Measurements from ENCODE around the gene KIAA0753. TPM values are rescaled to one million over a fixed set of nuclear protein-coding genes. Genes with fewer than 3 reads are reported as not detected.

KIAA0753 gene
- total RNA-seq, 1 experiment from 2014 or later = 6.9 TPM

DNA sequence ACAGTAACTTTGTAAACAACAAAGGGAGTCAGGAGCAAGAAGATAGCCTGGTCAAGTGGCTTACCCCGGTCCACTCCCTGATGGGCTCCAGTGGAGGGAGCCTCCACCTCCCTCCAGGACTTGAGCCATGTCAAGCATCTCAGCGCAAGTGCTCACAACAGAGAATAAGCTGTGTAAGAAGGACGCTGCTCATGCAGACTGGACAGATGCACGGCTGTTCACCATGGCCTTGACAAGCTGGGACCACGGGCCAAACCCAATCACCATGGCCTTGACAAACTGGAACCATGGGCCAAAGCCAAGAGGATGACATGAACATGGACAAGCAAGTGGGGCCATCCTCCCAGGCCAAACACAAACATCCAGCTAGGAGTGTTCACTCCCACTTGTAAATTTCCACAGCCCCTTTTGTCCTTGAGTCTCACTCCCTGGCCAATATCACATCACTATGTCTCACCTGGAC lies 80.7 kb downstream of the KIAA0753 start:
- Histone ChIP-seq H3K79me2 (ENCODE audit: low read length) (0 out of 2 replicates have a peak, but pooled peaks cover 2% of the 10 kb centered on the region), H2AFZ (ENCODE audit: low read length) (no peak overlapping the region), H3K9ac (ENCODE audit: low read length) (no peak overlapping the region), H3K9me2 (replicated peaks; ENCODE audit: low read length) (no peaks in the 10 kb centered on the region), H3K9me3 (ENCODE audit: low read length) (no peaks in the 10 kb centered on the region), H3K36me3 (ENCODE audit: low read depth, low read length) (no peaks in the 10 kb centered on the region), H3K4me1 (ENCODE audit: insufficient read depth, low read length) (peaks cover 6% of the 10 kb centered on the region), H3K4me2 (ENCODE audit: low read length) (no peak overlapping the region), H3K27me3 (ENCODE audit: low read length) (no peaks in the 10 kb centered on the region), H3K27ac (ENCODE audit: low read length) (no peak overlapping the region), H4K20me1 (ENCODE audit: low read length) (no peaks in the 10 kb centered on the region), H3K4me3 (ENCODE audit: low read length) (no peak overlapping the region), H3F3A (ENCODE audit: low read length, unreplicated experiment) (no peaks in the 10 kb centered on the region)
- intact Hi-C loops (cut with micrococcal nuclease) = no loop called here
- CTCF ChIA-PET = interaction anchor here (0.9 kb wide), 1 partner anchor 87 kb away, joined by 4 read pairs; no protein-coding TSS in a partner anchor
- BruUV-seq (replicated peaks) = no TSS peak
- TF ChIP-seq, protein P1, sequence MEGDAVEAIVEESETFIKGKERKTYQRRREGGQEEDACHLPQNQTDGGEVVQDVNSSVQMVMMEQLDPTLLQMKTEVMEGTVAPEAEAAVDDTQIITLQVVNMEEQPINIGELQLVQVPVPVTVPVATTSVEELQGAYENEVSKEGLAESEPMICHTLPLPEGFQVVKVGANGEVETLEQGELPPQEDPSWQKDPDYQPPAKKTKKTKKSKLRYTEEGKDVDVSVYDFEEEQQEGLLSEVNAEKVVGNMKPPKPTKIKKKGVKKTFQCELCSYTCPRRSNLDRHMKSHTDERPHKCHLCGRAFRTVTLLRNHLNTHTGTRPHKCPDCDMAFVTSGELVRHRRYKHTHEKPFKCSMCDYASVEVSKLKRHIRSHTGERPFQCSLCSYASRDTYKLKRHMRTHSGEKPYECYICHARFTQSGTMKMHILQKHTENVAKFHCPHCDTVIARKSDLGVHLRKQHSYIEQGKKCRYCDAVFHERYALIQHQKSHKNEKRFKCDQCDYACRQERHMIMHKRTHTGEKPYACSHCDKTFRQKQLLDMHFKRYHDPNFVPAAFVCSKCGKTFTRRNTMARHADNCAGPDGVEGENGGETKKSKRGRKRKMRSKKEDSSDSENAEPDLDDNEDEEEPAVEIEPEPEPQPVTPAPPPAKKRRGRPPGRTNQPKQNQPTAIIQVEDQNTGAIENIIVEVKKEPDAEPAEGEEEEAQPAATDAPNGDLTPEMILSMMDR (conservative IDR thresholded peaks at IDR 0.05; ENCODE audit: low read depth, low read length) = no peak
- TF ChIP-seq EZH2 (IDR thresholded peaks at IDR 0.05; ENCODE audit: low read length, unreplicated experiment) = no peak
- no peak for TF ChIP-seq EZH2phosphoT487 (IDR thresholded peaks at IDR 0.05; ENCODE audit: borderline replicate concordance, low read length)
- POLR2A ChIA-PET (ENCODE audit: unreplicated experiment) = no interaction called here
- DNase-seq = no peak
- no peak for ATAC-seq

DNA sequence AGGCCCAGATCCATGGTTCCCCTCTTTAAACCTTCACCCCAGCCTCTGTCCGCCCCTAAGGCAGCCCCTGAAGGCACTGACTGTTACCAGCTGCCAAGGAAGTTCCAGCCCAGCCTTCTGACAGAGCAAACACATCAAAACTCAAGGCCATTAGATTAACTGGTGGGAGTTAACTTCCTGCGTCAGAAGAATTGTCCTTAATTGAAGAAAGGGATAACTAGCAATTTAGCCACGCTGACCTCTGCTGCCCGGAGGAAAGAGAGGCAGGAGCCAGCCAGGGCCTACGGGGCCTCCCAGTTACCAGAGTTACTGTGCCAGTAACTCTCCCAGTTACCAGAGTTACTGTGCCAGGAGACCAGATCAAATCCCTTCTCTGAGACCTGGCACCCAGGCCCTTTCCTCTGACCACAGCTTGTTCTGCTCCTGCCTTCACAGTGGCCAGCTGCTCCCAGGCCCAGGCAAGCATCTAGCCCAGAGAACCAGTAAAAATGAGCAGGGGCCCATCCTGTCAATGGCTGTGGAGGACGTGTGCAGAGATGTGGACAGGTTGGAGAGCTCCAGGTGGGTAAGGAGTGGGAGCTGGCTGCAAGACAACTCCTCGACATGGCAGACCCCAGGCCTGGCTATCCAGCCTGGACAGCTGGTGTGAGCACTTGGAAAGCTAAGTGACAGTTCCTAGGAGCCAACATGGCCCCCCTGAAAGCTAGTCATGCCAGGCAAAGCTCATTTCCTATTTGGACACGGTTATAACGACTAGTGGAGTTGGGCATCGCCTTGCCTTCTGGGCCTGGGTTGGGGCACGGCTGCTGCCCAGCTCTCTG lies 81.4 kb downstream of the KIAA0753 start:
- Histone ChIP-seq H3K27ac (ENCODE audit: low read length) (no peak overlapping the region), H3K4me1 (ENCODE audit: insufficient read depth, low read length) (peaks cover 12% of the 10 kb centered on the region), H2AFZ (ENCODE audit: low read length) (no peak overlapping the region), H3K27me3 (ENCODE audit: low read length) (no peaks in the 10 kb centered on the region), H3K9me2 (replicated peaks; ENCODE audit: low read length) (no peaks in the 10 kb centered on the region), H3K36me3 (ENCODE audit: low read depth, low read length) (no peaks in the 10 kb centered on the region), H3K9ac (ENCODE audit: low read length) (no peak overlapping the region), H3K4me2 (ENCODE audit: low read length) (no peak overlapping the region), H3K79me2 (ENCODE audit: low read length) (0 out of 2 replicates have a peak, but pooled peaks cover 8% of the 10 kb centered on the region), H4K20me1 (ENCODE audit: low read length) (no peaks in the 10 kb centered on the region), H3K9me3 (ENCODE audit: low read length) (no peaks in the 10 kb centered on the region), H3F3A (ENCODE audit: low read length, unreplicated experiment) (no peaks in the 10 kb centered on the region), H3K4me3 (ENCODE audit: low read length) (no peak overlapping the region)
- no TSS peak for BruUV-seq (replicated peaks)
- no peak for ATAC-seq
- ChIA-PET POLR2A (ENCODE audit: unreplicated experiment) (no interaction called here), CTCF (interaction anchor here (0.9 kb wide), 1 partner anchor 86 kb away, joined by 4 read pairs; no protein-coding TSS in a partner anchor)
- intact Hi-C loops (cut with micrococcal nuclease) = no loop called here
- no peak for DNase-seq
- TF ChIP-seq, protein P1 (conservative IDR thresholded peaks at IDR 0.05; ENCODE audit: low read depth, low read length) = peak; percentile 21; the same call in 1 of the 2 replicates
- TF ChIP-seq EZH2 (IDR thresholded peaks at IDR 0.05; ENCODE audit: low read length, unreplicated experiment) (no peak), EZH2phosphoT487 (IDR thresholded peaks at IDR 0.05; ENCODE audit: borderline replicate concordance, low read length) (no peak)

DNA sequence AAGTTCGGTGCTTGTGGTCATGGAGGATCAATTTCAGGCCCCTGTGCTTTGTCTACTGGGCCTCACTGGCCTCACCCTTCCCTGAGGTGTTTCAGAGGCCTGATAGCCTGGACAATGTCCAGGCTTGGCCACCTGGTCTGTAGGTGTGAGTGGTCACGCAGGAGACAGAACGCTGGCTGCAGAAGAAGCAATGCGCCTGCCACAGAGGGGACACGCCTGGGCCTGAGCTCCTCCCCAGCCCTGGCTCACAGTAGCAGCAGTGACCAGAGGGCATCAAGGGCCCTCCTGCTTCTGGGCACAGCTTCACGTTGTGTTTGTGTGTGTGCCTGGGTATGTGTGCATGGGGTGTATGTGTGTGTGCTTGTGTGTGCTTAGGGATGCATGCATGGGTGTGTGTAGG lies 82.2 kb downstream of the KIAA0753 start:
- TF ChIP-seq EZH2 (IDR thresholded peaks at IDR 0.05; ENCODE audit: low read length, unreplicated experiment) = no peak
- no peak for TF ChIP-seq EZH2phosphoT487 (IDR thresholded peaks at IDR 0.05; ENCODE audit: borderline replicate concordance, low read length)
- TF ChIP-seq, protein P1 (conservative IDR thresholded peaks at IDR 0.05; ENCODE audit: low read depth, low read length) = no peak
- no peaks in the 10 kb centered on the region for H3K27me3 ChIP-seq (ENCODE audit: low read length)
- H3K4me2 ChIP-seq (ENCODE audit: low read length) = no peak overlapping the region
- ChIA-PET POLR2A (ENCODE audit: unreplicated experiment) (no interaction called here), CTCF (interaction anchor here (0.6 kb wide), 1 partner anchor 119 kb away, joined by 3 read pairs; no protein-coding TSS in a partner anchor)
- no peak overlapping the region for H2AFZ ChIP-seq (ENCODE audit: low read length)
- H3K27ac ChIP-seq (ENCODE audit: low read length) = no peak overlapping the region
- no peak for ATAC-seq
- no peak for DNase-seq
- H3K4me3 ChIP-seq (ENCODE audit: low read length) = no peak overlapping the region
- no peaks in the 10 kb centered on the region for H4K20me1 ChIP-seq (ENCODE audit: low read length)
- intact Hi-C loops (cut with micrococcal nuclease) = no loop called here
- H3F3A ChIP-seq (ENCODE audit: low read length, unreplicated experiment) = no peaks in the 10 kb centered on the region
- no TSS peak for BruUV-seq (replicated peaks)
- H3K36me3 ChIP-seq (ENCODE audit: low read depth, low read length) = no peaks in the 10 kb centered on the region
- H3K9ac ChIP-seq (ENCODE audit: low read length) = no peak overlapping the region
- H3K9me3 ChIP-seq (ENCODE audit: low read length) = no peaks in the 10 kb centered on the region
- H3K4me1 ChIP-seq (ENCODE audit: insufficient read depth, low read length) = peaks cover 18% of the 10 kb centered on the region
- H3K79me2 ChIP-seq (ENCODE audit: low read length) = peaks cover 13% of the 10 kb centered on the region; the same call in 1 of the 2 replicates
- no peaks in the 10 kb centered on the region for H3K9me2 ChIP-seq (replicated peaks; ENCODE audit: low read length)
